GM12865 (cell line): ENCODE data around the gene MCF2L.

Source experiments
- DNase-seq: peaks from one replicate; pipeline ENCODE4 v3.0.0; 2010; ENCODE audit warnings: low read depth
- H3K4me3 ChIP-seq: 2 replicates; pipeline ENCODE4 v1.5.1; 2011; ENCODE audit warnings: mild to moderate bottlenecking, low read depth, low read length, control low read depth
- CTCF ChIP-seq: IDR thresholded peaks from 2 replicates; pipeline ENCODE4 v1.5.1; 2011; ENCODE audit warnings: low read length, control low read depth, low read depth, inconsistent platforms; ENCODE audit not compliant: insufficient read depth; ENCODE audit errors: missing control alignments

The MCF2L gene

GRCh38 chr13:112966776-112967175, 2.2 kb upstream of the MCF2L start:
- DNase-seq, result no peak
- no peak for TF ChIP-seq CTCF

GRCh38 chr13:112967686-112968379, 1.2 kb upstream of the MCF2L start:
- no peak for DNase-seq
- no peak overlapping the region for H3K4me3 ChIP-seq
- TF ChIP-seq CTCF, result no peak

More at GRCh38 chr13:112966776-112967175, 2.2 kb upstream of the MCF2L start:
- no peak overlapping the region for H3K4me3 ChIP-seq

GRCh38 chr13:112968380-112968909, 569 bp upstream of the MCF2L start:
- DNase-seq, result peak; percentile 1
- H3K4me3 ChIP-seq, result no peak overlapping the region
- TF ChIP-seq CTCF, result no peak

- TF ChIP-seq CTCF, result no peak
- no peak for DNase-seq
- H3K4me3 ChIP-seq, result no peak overlapping the region
Observed at GRCh38 chr13:112969692-112970338, 801 bp downstream of the MCF2L start.

- no peak overlapping the region for H3K4me3 ChIP-seq
- no peak for TF ChIP-seq CTCF
Observed at GRCh38 chr13:112970552-112971287, 1.7 kb downstream of the MCF2L start.

GRCh38 chr13:112971288-112971643, 2.3 kb downstream of the MCF2L start:
- no peak for DNase-seq
- H3K4me3 ChIP-seq, result no peak overlapping the region
- TF ChIP-seq CTCF, result no peak

More at GRCh38 chr13:112970552-112971287, 1.7 kb downstream of the MCF2L start:
- no peak for DNase-seq
